GM04504 (cell line): ENCODE measurements around the gene SCRN1.
"Not testable (repeated sequence)": the region's sequence is repeated elsewhere in the genome, so short reads cannot be mapped to it uniquely, and the experiment has no call there.

Source experiments
- DNase-seq: peaks from one replicate; pipeline ENCODE4 v3.0.0-alpha.2; 2012; ENCODE audit warnings: low read depth

The SCRN1 gene

GRCh38 chr7:29926216-29926615, 63.4 kb downstream of the SCRN1 start:
- no peak for DNase-seq

- no peak for DNase-seq
Measured at GRCh38 chr7:29924684-29925083, 64.9 kb downstream of the SCRN1 start.

GRCh38 chr7:29924006-29924405, 65.6 kb downstream of the SCRN1 start:
- no peak for DNase-seq

- no peak for DNase-seq
Measured at GRCh38 chr7:29922921-29923700, 66.5 kb downstream of the SCRN1 start.

- no peak for DNase-seq
Measured at GRCh38 chr7:29921404-29922010, 68.1 kb downstream of the SCRN1 start.

- no peak for DNase-seq
Measured at GRCh38 chr7:29920491-29920890, 69.1 kb downstream of the SCRN1 start.

GRCh38 chr7:29919790-29920189, 69.8 kb downstream of the SCRN1 start:
- no peak for DNase-seq

GRCh38 chr7:29918850-29919249, 70.8 kb downstream of the SCRN1 start:
- no peak for DNase-seq

GRCh38 chr7:29917641-29918040, 72.0 kb downstream of the SCRN1 start:
- DNase-seq: no peak

GRCh38 chr7:29915481-29916215, 74.0 kb downstream of the SCRN1 start:
- DNase-seq: no peak

GRCh38 chr7:29914180-29914579, 75.4 kb downstream of the SCRN1 start:
- DNase-seq: no peak

GRCh38 chr7:29906200-29907022, 83.2 kb downstream of the SCRN1 start:
- no peak for DNase-seq

- no peak for DNase-seq
Measured at GRCh38 chr7:29900745-29901144, 88.9 kb downstream of the SCRN1 start.

- no peak for DNase-seq
Measured at GRCh38 chr7:29898301-29898700, 91.3 kb downstream of the SCRN1 start.

- no peak for DNase-seq
Measured at GRCh38 chr7:29896685-29897411, 92.8 kb downstream of the SCRN1 start.

GRCh38 chr7:29895559-29895958, 94.0 kb downstream of the SCRN1 start:
- no peak for DNase-seq

GRCh38 chr7:29894256-29894655, 95.3 kb downstream of the SCRN1 start:
- no peak for DNase-seq

- DNase-seq: no peak
Measured at GRCh38 chr7:29893351-29893965, 96.1 kb downstream of the SCRN1 start.

GRCh38 chr7:29892231-29892630, 97.4 kb downstream of the SCRN1 start:
- no peak for DNase-seq

GRCh38 chr7:29891766-29892165, 97.8 kb downstream of the SCRN1 start:
- DNase-seq: no peak

- DNase-seq: not testable (repeated sequence)
Measured at GRCh38 chr7:29890786-29891185, 98.8 kb downstream of the SCRN1 start.
